ENCODE results near the gene CXADR. TPM values are rescaled to one million over a fixed set of nuclear protein-coding genes. Genes with fewer than 3 reads are reported as not detected.

CXADR gene
- total and polyA plus RNA-seq, 9 of the 15 experiments (the other 6 are each of a cell fraction or from before 2014, with no cell fraction given) = 0.01 to 0.41 (median 0.14) TPM

GRCh38 chr21:17498586-17498985 is 14.3 kb upstream of the CXADR start:
- DNase-seq (ENCODE audit: extremely low read depth in 1 of 4, low spot score in 3 of 4) = no peak
- no peak overlapping the region for H3K27ac ChIP-seq (ENCODE audit: extremely low read depth, low read depth, low read length)
- WGBS (ENCODE audit: insufficient coverage, low coverage, missing lambda C conversion rate) = 0% methylated on average over 2 of the region's 2 CpGs
- no peaks in the 10 kb centered on the region for H3K9me3 ChIP-seq (replicated peaks; ENCODE audit: control insufficient read depth, insufficient read depth, low read depth, low read length)
- H3K9ac ChIP-seq (ENCODE audit: insufficient read depth in 1 of 2, low read depth in 2 of 2, low read length in 2 of 2) = no peak overlapping the region
- ATAC-seq = no peak
- TF ChIP-seq TEAD1 (CRISPR knock-in tag; IDR thresholded peaks at IDR 0.05) (no peak), SMAD4 (CRISPR knock-in tag; conservative IDR thresholded peaks at IDR 0.05) (no peak), MYC (IDR thresholded peaks at IDR 0.05; ENCODE audit: low read depth, low read length) (no peak), MYC (CRISPR knock-in tag; IDR thresholded peaks at IDR 0.05; ENCODE audit: borderline replicate concordance, low read depth) (no peak), FOXK1 (CRISPR knock-in tag; IDR thresholded peaks at IDR 0.05; ENCODE audit: borderline replicate concordance) (no peak), IRF2 (CRISPR knock-in tag; IDR thresholded peaks at IDR 0.05) (no peak), MAFK (IDR thresholded peaks at IDR 0.05; ENCODE audit: low read length) (no peak), VEZF1 (CRISPR knock-in tag; IDR thresholded peaks at IDR 0.05) (no peak), UBTF (IDR thresholded peaks at IDR 0.05; ENCODE audit: borderline replicate concordance in 1 of 2, low read depth in 2 of 2, low read length in 2 of 2) (no peak)
- FAIRE-seq = no peak
- no peaks in the 10 kb centered on the region for H4K20me1 ChIP-seq (replicated peaks; ENCODE audit: control insufficient read depth, insufficient read depth, low read length)
- intact Hi-C loops (cut with micrococcal nuclease) = no loop called here
- POLR2A ChIA-PET = no interaction called here
- no peak overlapping the region for H2AFZ ChIP-seq (ENCODE audit: low read depth, low read length)
- H3K4me3 ChIP-seq = no peak overlapping the region
- H3K4me2 ChIP-seq (ENCODE audit: insufficient read depth, low read length) = no peak overlapping the region
- no peaks in the 10 kb centered on the region for H3K27me3 ChIP-seq (ENCODE audit: control insufficient read depth in 2 of 2, insufficient read depth in 2 of 2, low read length in 2 of 2)
- H3K36me3 ChIP-seq (ENCODE audit: control insufficient read depth, insufficient read depth, low read length) = no peaks in the 10 kb centered on the region
- H3K9me1 ChIP-seq (ENCODE audit: control insufficient read depth, insufficient read depth, low read length) = no peaks in the 10 kb centered on the region
- H3K4me1 ChIP-seq (replicated peaks in 1 of 2; ENCODE audit: control insufficient read depth in 2 of 2, insufficient read depth in 2 of 2, low read length in 2 of 2) = no peaks in the 10 kb centered on the region
- BruUV-seq (replicated peaks) = no TSS peak
- H3K79me2 ChIP-seq (ENCODE audit: control insufficient read depth, insufficient read depth, low read length) = no peaks in the 10 kb centered on the region
- in situ Hi-C loops (cut with MboI) = no loop called here
- CTCF ChIA-PET (ENCODE audit: low intra/inter-chr PET ratio) = no interaction called here

Measured in K562 (cell line).